OCI-LY1 (cell line): ENCODE measurements around the gene CAT.

ENCODE experiments used
- H2AFZ ChIP-seq: fragments of 200-600 bp; sonication (generic), shearing (Covaris generic); 2 replicates; pipeline ENCODE4 v1.6.0; 2014; ENCODE audit warnings: antibody characterized with exemption, mild to moderate bottlenecking, low read length
- H3F3A ChIP-seq: fragments of 200-600 bp; sonication (generic), shearing (Covaris generic); 2 replicates; pipeline ENCODE4 v1.6.0; 2014; ENCODE audit warnings: mild to moderate bottlenecking, antibody characterized with exemption, low read length, moderate library complexity; ENCODE audit not compliant: insufficient read depth
- H3K27ac ChIP-seq: fragments of 200-600 bp; sonication (generic); 2 replicates; pipeline ENCODE4 v1.5.1; 2014; ENCODE audit warnings: low read length, mixed run types, mild to moderate bottlenecking, low read depth; ENCODE audit not compliant: poor library complexity, severe bottlenecking
- H3K27me3 ChIP-seq: fragments of 200-600 bp; sonication (generic); 2 replicates; pipeline ENCODE4 v1.6.0; 2014; ENCODE audit warnings: antibody characterized with exemption, mild to moderate bottlenecking, low read length, moderate library complexity; ENCODE audit not compliant: insufficient read depth
- H3K36me3 ChIP-seq: fragments of 200-600 bp; sonication (generic); 2 replicates; pipeline ENCODE4 v1.6.1; 2014; ENCODE audit warnings: mild to moderate bottlenecking, antibody characterized with exemption, low read length, moderate library complexity, mixed read lengths; ENCODE audit not compliant: insufficient read depth
- H3K4me1 ChIP-seq: fragments of 200-600 bp; sonication (generic); 2 replicates; pipeline ENCODE4 v1.5.1; 2014; ENCODE audit warnings: mild to moderate bottlenecking, low read length, moderate library complexity; ENCODE audit not compliant: insufficient read depth, severe bottlenecking
- H3K4me2 ChIP-seq: fragments of 200-600 bp; sonication (generic), shearing (Covaris generic); 2 replicates; pipeline ENCODE4 v1.6.1; 2014; ENCODE audit warnings: low read length
- H3K4me3 ChIP-seq: fragments of 200-600 bp; sonication (generic); 2 replicates; pipeline ENCODE4 v1.5.1; 2014; ENCODE audit warnings: low read length, low read depth, mild to moderate bottlenecking, mixed read lengths; ENCODE audit not compliant: poor library complexity, severe bottlenecking
- H3K79me2 ChIP-seq: fragments of 200-600 bp; shearing (Covaris generic); 2 replicates; pipeline ENCODE4 v1.6.1; 2016; ENCODE audit warnings: mixed run types, low read length, mixed read lengths; ENCODE audit not compliant: insufficient read depth
- H3K9ac ChIP-seq: fragments of 200-600 bp; sonication (generic), shearing (Covaris generic); 2 replicates; pipeline ENCODE4 v1.6.1; 2014; ENCODE audit warnings: mild to moderate bottlenecking, low read length, mixed read lengths
- H3K9me2 ChIP-seq: fragments of 200-600 bp; sonication (generic), shearing (Covaris generic); 2 replicates; pipeline ENCODE4 v1.6.1; 2014; ENCODE audit warnings: low read depth, mild to moderate bottlenecking, low read length, mixed read lengths
- H3K9me3 ChIP-seq: fragments of 200-600 bp; shearing (Covaris generic); 2 replicates; pipeline ENCODE4 v1.6.1; 2014; ENCODE audit warnings: low read length, mixed read lengths
- H4K20me1 ChIP-seq: fragments of 200-600 bp; sonication (generic), shearing (Covaris generic); 2 replicates; pipeline ENCODE4 v1.6.0; 2016; ENCODE audit warnings: mild to moderate bottlenecking, low read length; ENCODE audit not compliant: insufficient read depth
- CTCF ChIP-seq: fragments of 200-600 bp; sonication (generic), shearing (Covaris generic); IDR thresholded peaks from 2 replicates; pipeline ENCODE4 v1.5.1; 2017; ENCODE audit warnings: mild to moderate bottlenecking, antibody characterized with exemption, low read length, moderate library complexity, mixed read lengths
- EZH2 ChIP-seq: fragments of 200-600 bp; sonication (generic), shearing (Covaris generic); IDR thresholded peaks from 2 replicates; pipeline ENCODE4 v1.8.0; 2017; ENCODE audit warnings: borderline replicate concordance, mixed run types, mild to moderate bottlenecking, antibody characterized with exemption, low read length, moderate library complexity, mixed read lengths

The CAT gene

GRCh38 chr11:34407121-34407813 is 31.5 kb upstream of the CAT start:
- Histone ChIP-seq H3K4me1 (no peaks in the 10 kb centered on the region), H3K27me3 (no peaks in the 10 kb centered on the region), H3K9ac (no peak overlapping the region), H3K4me3 (no peak overlapping the region), H3K79me2 (no peaks in the 10 kb centered on the region), H3K9me3 (no peaks in the 10 kb centered on the region), H2AFZ (no peak overlapping the region), H4K20me1 (no peaks in the 10 kb centered on the region), H3K36me3 (no peaks in the 10 kb centered on the region), H3K4me2 (no peak overlapping the region), H3F3A (no peaks in the 10 kb centered on the region), H3K27ac (no peak overlapping the region), H3K9me2 (no peaks in the 10 kb centered on the region)
- TF ChIP-seq CTCF, result no peak
- TF ChIP-seq EZH2, result no peak

GRCh38 chr11:34408580-34409172 is 30.1 kb upstream of the CAT start:
- Histone ChIP-seq H3K27me3 (no peaks in the 10 kb centered on the region), H3K9me3 (peaks cover 6% of the 10 kb centered on the region), H3K9ac (no peak overlapping the region), H3K36me3 (no peaks in the 10 kb centered on the region), H4K20me1 (no peaks in the 10 kb centered on the region), H3K79me2 (no peaks in the 10 kb centered on the region), H3K9me2 (no peaks in the 10 kb centered on the region), H3K4me2 (no peak overlapping the region), H3K4me1 (no peaks in the 10 kb centered on the region), H3F3A (no peaks in the 10 kb centered on the region), H3K27ac (no peak overlapping the region), H3K4me3 (no peak overlapping the region), H2AFZ (no peak overlapping the region)
- TF ChIP-seq EZH2 (no peak), CTCF (no peak)

- Histone ChIP-seq H3K4me2 (no peak overlapping the region), H3K9me3 (peaks cover 6% of the 10 kb centered on the region), H3K4me1 (no peaks in the 10 kb centered on the region), H3F3A (no peaks in the 10 kb centered on the region), H3K79me2 (no peaks in the 10 kb centered on the region), H3K27ac (no peak overlapping the region), H3K9ac (no peak overlapping the region), H3K27me3 (no peaks in the 10 kb centered on the region), H2AFZ (no peak overlapping the region), H3K9me2 (no peaks in the 10 kb centered on the region), H3K36me3 (no peaks in the 10 kb centered on the region), H3K4me3 (no peak overlapping the region), H4K20me1 (no peaks in the 10 kb centered on the region)
- TF ChIP-seq CTCF (no peak), EZH2 (no peak)
Observed at GRCh38 chr11:34411111-34411510, 27.6 kb upstream of the CAT start.
